ENCODE data around the gene YIPF3.

- no peak for TF ChIP-seq SUZ12 (IDR thresholded peaks at IDR 0.05)
- TF ChIP-seq SP1 (IDR thresholded peaks at IDR 0.05): no peak
- TF ChIP-seq FOXK2 (IDR thresholded peaks at IDR 0.05): no peak
- no peak for TF ChIP-seq ARNT (IDR thresholded peaks at IDR 0.05)
- no peak for TF ChIP-seq FOXM1 (IDR thresholded peaks at IDR 0.05; ENCODE audit: borderline replicate concordance)
- TF ChIP-seq HDGF (IDR thresholded peaks at IDR 0.05; ENCODE audit: borderline replicate concordance): no peak
- TF ChIP-seq FOXA1 (IDR thresholded peaks at IDR 0.05): no peak
- no peak for TF ChIP-seq ZNF384 (IDR thresholded peaks at IDR 0.05)
- TF ChIP-seq BHLHE40 (IDR thresholded peaks at IDR 0.05; ENCODE audit: borderline replicate concordance): no peak
- no peak for TF ChIP-seq TARDBP (IDR thresholded peaks at IDR 0.05)
- TF ChIP-seq, protein P1, sequence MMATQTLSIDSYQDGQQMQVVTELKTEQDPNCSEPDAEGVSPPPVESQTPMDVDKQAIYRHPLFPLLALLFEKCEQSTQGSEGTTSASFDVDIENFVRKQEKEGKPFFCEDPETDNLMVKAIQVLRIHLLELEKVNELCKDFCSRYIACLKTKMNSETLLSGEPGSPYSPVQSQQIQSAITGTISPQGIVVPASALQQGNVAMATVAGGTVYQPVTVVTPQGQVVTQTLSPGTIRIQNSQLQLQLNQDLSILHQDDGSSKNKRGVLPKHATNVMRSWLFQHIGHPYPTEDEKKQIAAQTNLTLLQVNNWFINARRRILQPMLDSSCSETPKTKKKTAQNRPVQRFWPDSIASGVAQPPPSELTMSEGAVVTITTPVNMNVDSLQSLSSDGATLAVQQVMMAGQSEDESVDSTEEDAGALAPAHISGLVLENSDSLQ (IDR thresholded peaks at IDR 0.05): no peak
These were observed 49.0 kb downstream of the YIPF3 start for GRCh38 chr6:43467752-43468151.
